Measurements from ENCODE around the gene HYAL2. TPM values are rescaled to one million over a fixed set of nuclear protein-coding genes. Genes with fewer than 3 reads are reported as not detected.

HYAL2 gene
- total and polyA plus RNA-seq, 4 donors, result 19.5 to 57.6 (median 33.2) TPM

GRCh38 chr3:50288387-50289007 is 34.0 kb downstream of the HYAL2 start:
- H3K9me3 ChIP-seq (ENCODE audit: control insufficient read depth in 4 of 4, low read length in 3 of 4), result no peaks in the 10 kb centered on the region
- H3K4me3 ChIP-seq (ENCODE audit: low read depth in 1 of 3, low read length in 3 of 3), result no peak overlapping the region
- TF ChIP-seq HNF4G (IDR thresholded peaks at IDR 0.05) (no peak), SP1 (IDR thresholded peaks at IDR 0.05) (no peak), CTCF (IDR thresholded peaks at IDR 0.05; ENCODE audit: low read depth, low read length, missing input control) (no peak), JUND (IDR thresholded peaks at IDR 0.05) (no peak), HNF4A (conservative IDR thresholded peaks at IDR 0.05) (no peak), FOXA2 (IDR thresholded peaks at IDR 0.05) (no peak), RXRA (IDR thresholded peaks at IDR 0.05) (no peak), GABPA (IDR thresholded peaks at IDR 0.05 in 1 of 2, conservative IDR thresholded peaks at IDR 0.05 in 1 of 2) (no peak), FOXA1 (IDR thresholded peaks at IDR 0.05) (no peak), YY1 (IDR thresholded peaks at IDR 0.05) (no peak), TAF1 (conservative IDR thresholded peaks at IDR 0.05) (no peak)
- TF ChIP-seq, protein P1, sequence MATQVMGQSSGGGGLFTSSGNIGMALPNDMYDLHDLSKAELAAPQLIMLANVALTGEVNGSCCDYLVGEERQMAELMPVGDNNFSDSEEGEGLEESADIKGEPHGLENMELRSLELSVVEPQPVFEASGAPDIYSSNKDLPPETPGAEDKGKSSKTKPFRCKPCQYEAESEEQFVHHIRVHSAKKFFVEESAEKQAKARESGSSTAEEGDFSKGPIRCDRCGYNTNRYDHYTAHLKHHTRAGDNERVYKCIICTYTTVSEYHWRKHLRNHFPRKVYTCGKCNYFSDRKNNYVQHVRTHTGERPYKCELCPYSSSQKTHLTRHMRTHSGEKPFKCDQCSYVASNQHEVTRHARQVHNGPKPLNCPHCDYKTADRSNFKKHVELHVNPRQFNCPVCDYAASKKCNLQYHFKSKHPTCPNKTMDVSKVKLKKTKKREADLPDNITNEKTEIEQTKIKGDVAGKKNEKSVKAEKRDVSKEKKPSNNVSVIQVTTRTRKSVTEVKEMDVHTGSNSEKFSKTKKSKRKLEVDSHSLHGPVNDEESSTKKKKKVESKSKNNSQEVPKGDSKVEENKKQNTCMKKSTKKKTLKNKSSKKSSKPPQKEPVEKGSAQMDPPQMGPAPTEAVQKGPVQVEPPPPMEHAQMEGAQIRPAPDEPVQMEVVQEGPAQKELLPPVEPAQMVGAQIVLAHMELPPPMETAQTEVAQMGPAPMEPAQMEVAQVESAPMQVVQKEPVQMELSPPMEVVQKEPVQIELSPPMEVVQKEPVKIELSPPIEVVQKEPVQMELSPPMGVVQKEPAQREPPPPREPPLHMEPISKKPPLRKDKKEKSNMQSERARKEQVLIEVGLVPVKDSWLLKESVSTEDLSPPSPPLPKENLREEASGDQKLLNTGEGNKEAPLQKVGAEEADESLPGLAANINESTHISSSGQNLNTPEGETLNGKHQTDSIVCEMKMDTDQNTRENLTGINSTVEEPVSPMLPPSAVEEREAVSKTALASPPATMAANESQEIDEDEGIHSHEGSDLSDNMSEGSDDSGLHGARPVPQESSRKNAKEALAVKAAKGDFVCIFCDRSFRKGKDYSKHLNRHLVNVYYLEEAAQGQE (IDR thresholded peaks at IDR 0.05), result no peak
- TF ChIP-seq, protein P2, sequence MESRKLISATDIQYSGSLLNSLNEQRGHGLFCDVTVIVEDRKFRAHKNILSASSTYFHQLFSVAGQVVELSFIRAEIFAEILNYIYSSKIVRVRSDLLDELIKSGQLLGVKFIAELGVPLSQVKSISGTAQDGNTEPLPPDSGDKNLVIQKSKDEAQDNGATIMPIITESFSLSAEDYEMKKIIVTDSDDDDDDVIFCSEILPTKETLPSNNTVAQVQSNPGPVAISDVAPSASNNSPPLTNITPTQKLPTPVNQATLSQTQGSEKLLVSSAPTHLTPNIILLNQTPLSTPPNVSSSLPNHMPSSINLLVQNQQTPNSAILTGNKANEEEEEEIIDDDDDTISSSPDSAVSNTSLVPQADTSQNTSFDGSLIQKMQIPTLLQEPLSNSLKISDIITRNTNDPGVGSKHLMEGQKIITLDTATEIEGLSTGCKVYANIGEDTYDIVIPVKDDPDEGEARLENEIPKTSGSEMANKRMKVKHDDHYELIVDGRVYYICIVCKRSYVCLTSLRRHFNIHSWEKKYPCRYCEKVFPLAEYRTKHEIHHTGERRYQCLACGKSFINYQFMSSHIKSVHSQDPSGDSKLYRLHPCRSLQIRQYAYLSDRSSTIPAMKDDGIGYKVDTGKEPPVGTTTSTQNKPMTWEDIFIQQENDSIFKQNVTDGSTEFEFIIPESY (IDR thresholded peaks at IDR 0.05), result no peak
- TF ChIP-seq, protein P3, sequence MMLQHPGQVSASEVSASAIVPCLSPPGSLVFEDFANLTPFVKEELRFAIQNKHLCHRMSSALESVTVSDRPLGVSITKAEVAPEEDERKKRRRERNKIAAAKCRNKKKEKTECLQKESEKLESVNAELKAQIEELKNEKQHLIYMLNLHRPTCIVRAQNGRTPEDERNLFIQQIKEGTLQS (IDR thresholded peaks at IDR 0.05), result no peak
- TF ChIP-seq, protein P4, sequence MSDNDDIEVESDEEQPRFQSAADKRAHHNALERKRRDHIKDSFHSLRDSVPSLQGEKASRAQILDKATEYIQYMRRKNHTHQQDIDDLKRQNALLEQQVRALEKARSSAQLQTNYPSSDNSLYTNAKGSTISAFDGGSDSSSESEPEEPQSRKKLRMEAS (IDR thresholded peaks at IDR 0.05), result no peak
- H3K9ac ChIP-seq (ENCODE audit: low read depth in 1 of 2, low read length in 2 of 2), result no peak overlapping the region
- peaks cover 5 to 41% (median 22%) of the 10 kb centered on the region in 4 donors for H3K36me3 ChIP-seq (ENCODE audit: control insufficient read depth in 4 of 4, insufficient read depth in 3 of 4, low read depth in 1 of 4, low read length in 3 of 4)
- H3K4me1 ChIP-seq (ENCODE audit: control insufficient read depth in 4 of 4, insufficient read depth in 4 of 4, low read length in 3 of 4), result peaks cover 5 to 25% (median 17%) of the 10 kb centered on the region in 4 donors
- no peaks in the 10 kb centered on the region for H3K27me3 ChIP-seq (ENCODE audit: control insufficient read depth in 4 of 4, insufficient read depth in 4 of 4, low read length in 3 of 4)
- H3K27ac ChIP-seq (ENCODE audit: low read depth in 1 of 2, low read length in 2 of 2), result no peak overlapping the region
- no peak for DNase-seq (ENCODE audit: low spot score)
- 96% methylated on average over 23 of the region's 23 CpGs for WGBS

GRCh38 chr3:50287262-50287661 is 35.3 kb downstream of the HYAL2 start:
- Histone ChIP-seq H3K4me1 (ENCODE audit: control insufficient read depth in 4 of 4, insufficient read depth in 4 of 4, low read length in 3 of 4) (peaks cover 2 to 16% (median 10%) of the 10 kb centered on the region in 4 donors), H3K9ac (ENCODE audit: low read depth in 1 of 2, low read length in 2 of 2) (no peak overlapping the region), H3K36me3 (ENCODE audit: control insufficient read depth in 4 of 4, insufficient read depth in 3 of 4, low read depth in 1 of 4, low read length in 3 of 4) (peaks cover 5 to 41% (median 22%) of the 10 kb centered on the region in 4 donors), H3K27me3 (ENCODE audit: control insufficient read depth in 4 of 4, insufficient read depth in 4 of 4, low read length in 3 of 4) (no peaks in the 10 kb centered on the region), H3K9me3 (ENCODE audit: control insufficient read depth in 4 of 4, low read length in 3 of 4) (no peaks in the 10 kb centered on the region), H3K4me3 (ENCODE audit: low read depth in 1 of 3, low read length in 3 of 3) (no peak overlapping the region), H3K27ac (ENCODE audit: low read depth in 1 of 2, low read length in 2 of 2) (no peak overlapping the region)
- WGBS, result 93% methylated on average over 1 of the region's 1 CpG
- TF ChIP-seq SP1 (IDR thresholded peaks at IDR 0.05) (no peak), YY1 (IDR thresholded peaks at IDR 0.05) (no peak), FOXA2 (IDR thresholded peaks at IDR 0.05) (no peak), RAD21 (IDR thresholded peaks at IDR 0.05) (no peak), GABPA (IDR thresholded peaks at IDR 0.05 in 1 of 2, conservative IDR thresholded peaks at IDR 0.05 in 1 of 2) (no peak), TAF1 (conservative IDR thresholded peaks at IDR 0.05) (no peak), JUND (IDR thresholded peaks at IDR 0.05) (no peak), EGR1 (IDR thresholded peaks at IDR 0.05; ENCODE audit: low read depth in 2 of 2) (no peak)
- TF ChIP-seq, protein P2 (IDR thresholded peaks at IDR 0.05), result no peak
- TF ChIP-seq, protein P3 (IDR thresholded peaks at IDR 0.05), result no peak
- TF ChIP-seq, protein P4 (IDR thresholded peaks at IDR 0.05), result no peak
- no peak for DNase-seq (ENCODE audit: low spot score)

Data from liver (tissue), 9 donors.